Endometrial microvascular endothelial cells (primary cell): Measurements from ENCODE around the gene TIGD6. TPM values are rescaled to one million over a fixed set of nuclear protein-coding genes. Genes with fewer than 3 reads are reported as not detected.

Source experiments
- in situ Hi-C: cut with HindIII; loops from 2 replicates; pipeline ENCODE4 v1.10.0; 2017; ENCODE audit warnings: low sequenced_read_pairs, low pct_unique_long_range_greater_than_20kb; ENCODE audit errors: inconsistent ontology term
- total RNA-seq: library from RNA; depleted of rRNA; stranded (reverse); fragments of >200 nt; gene quantifications from one replicate; pipeline ENCODE4 v1.2.3, GENCODE V29; 2015; ENCODE audit errors: inconsistent ontology term

Gene TIGD6
- total RNA-seq, 1 donor from 2014 or later: 1.6 TPM

- in situ Hi-C loops: no loop called here
Measured at GRCh38 chr5:149990518-149991376, 9.7 kb downstream of the TIGD6 start.

DNA sequence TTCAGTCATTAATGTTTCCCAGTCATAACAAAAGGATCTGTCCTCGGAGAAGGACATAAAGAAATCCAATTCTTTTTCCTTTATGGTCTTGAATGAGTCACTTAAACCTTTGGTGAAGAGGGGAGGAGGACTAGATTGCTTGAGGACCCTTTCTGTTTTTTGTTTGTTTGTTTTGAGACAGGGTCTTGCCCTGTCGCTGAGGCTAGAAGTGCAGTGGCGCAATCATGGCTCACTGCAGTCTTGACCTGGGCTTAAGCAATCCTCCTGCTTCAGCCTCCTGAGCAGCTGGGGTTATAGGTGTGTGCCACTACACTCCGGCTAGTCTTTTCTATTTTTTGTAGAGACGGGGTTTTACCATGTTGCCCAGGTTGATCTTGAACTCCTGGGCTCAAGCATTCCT is 12.3 kb downstream of the TIGD6 start:
- in situ Hi-C loops: no loop called here

- in situ Hi-C loops: no loop called here
Measured at GRCh38 chr5:149982505-149982904, 17.9 kb downstream of the TIGD6 start.

DNA sequence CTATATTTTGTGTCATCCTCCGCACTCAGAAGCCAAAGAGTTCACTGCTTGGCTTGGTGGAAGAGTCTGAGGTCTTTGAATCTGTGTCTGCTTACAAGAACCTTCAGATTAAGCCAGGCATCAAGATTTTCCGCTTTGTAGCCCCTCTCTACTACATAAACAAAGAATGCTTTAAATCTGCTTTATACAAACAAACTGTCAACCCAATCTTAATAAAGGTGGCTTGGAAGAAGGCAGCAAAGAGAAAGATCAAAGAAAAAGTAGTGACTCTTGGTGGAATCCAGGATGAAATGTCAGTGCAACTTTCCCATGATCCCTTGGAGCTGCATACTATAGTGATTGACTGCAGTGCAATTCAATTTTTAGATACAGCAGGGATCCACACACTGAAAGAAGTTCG is 19.2 kb downstream of the TIGD6 start:
- in situ Hi-C loops: no loop called here

GRCh38 chr5:149979896-149980295 is 20.6 kb downstream of the TIGD6 start:
- in situ Hi-C loops: no loop called here

DNA sequence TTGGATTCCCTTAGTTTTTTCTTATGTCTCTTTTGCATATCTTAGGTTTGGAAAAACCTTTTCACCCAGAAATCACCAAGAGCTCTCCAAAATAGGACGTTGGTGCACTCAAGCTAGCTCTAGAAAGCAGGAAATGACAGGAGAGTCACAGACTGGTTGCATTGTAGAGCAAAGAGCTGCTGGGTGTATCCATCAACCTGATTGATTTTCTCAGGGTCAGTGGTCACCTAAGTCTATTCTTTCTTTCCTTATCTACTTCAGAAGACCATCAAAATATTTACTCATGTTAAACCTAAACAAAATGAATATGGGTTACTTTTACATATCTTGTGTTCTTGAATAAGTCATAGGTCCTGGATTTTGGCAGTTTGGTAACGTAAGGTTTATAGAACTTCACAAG is 25.0 kb downstream of the TIGD6 start:
- in situ Hi-C loops: no loop called here

- in situ Hi-C loops: loop anchor here (25.0 kb wide), 1 partner anchor 107 kb away; no protein-coding TSS in a partner anchor
Measured at GRCh38 chr5:149969181-149969930, 31.1 kb downstream of the TIGD6 start.

DNA sequence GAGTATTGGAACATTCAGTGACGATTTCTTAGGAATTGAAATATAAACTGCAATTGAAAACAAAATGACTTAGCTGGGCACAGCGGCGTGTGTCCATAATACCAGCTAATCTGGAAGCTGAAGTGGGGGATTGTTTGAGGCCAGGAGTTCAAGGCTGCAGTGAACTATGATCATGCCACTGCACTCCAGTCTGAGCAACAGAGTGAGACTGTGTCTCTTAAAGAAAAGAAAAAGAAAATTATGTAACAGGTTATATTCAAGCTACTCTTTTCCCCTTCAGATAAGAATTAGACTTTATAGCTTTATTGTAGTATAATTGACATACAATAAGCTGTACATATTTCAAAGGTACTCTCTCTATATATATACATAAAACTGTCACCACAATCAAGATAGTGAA is 33.5 kb downstream of the TIGD6 start:
- in situ Hi-C loops: loop anchor here (25.0 kb wide), 1 partner anchor 105 kb away; no protein-coding TSS in a partner anchor

GRCh38 chr5:149963729-149964128 is 36.7 kb downstream of the TIGD6 start:
- in situ Hi-C loops: loop anchor here (25.0 kb wide), 1 partner anchor 101 kb away; no protein-coding TSS in a partner anchor

- in situ Hi-C loops: loop anchor here (25.0 kb wide), 1 partner anchor 100 kb away; no protein-coding TSS in a partner anchor
Measured at GRCh38 chr5:149962601-149963300, 37.7 kb downstream of the TIGD6 start.

DNA sequence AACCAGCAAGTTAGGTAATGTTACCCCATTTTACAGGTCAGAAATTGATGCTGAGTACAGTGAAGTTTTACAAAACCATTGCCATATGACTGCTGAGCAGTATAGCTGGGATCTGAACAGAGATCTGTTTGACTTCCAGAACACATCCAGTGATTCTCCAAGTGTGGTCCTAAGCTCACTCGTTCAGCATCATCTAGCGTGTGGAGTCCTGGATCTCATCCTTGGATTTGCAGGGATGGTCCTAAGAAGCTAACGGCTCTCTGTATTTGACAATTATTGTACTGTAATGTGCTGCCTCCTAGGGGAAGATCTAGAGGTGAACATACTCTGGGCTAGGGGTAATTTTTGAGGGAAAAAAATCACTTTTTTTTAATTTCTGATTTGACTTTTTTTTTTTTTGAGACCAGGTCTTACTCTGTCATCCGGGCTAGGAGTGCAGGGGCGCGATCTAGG is 38.5 kb downstream of the TIGD6 start:
- in situ Hi-C loops: loop anchor here (25.0 kb wide), 1 partner anchor 100 kb away; no protein-coding TSS in a partner anchor

DNA sequence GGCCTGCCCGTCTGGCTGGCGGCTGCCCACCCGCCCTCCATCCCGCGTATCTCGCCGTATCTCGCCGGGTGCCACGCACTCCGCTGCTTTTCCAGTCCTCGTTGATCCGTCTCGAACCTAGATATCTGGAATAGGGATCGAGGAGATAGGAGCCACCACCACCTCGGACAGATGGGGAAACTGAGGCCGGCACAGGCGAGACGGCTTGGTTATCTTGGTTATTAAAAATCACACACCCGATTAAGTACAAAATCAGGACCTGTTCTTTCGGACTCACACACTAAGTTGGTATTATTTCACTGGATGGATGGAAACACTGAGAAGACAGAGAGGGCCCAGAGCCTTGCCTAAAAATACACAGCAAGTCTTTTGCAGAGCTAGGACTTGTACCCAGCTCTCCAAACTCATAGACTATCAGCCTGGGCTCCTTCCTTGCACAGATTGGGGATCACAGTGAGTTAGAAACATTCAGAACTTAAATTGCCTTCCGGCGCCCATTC is 39.2 kb downstream of the TIGD6 start:
- in situ Hi-C loops: loop anchor here (25.0 kb wide), 1 partner anchor 99 kb away; no protein-coding TSS in a partner anchor

DNA sequence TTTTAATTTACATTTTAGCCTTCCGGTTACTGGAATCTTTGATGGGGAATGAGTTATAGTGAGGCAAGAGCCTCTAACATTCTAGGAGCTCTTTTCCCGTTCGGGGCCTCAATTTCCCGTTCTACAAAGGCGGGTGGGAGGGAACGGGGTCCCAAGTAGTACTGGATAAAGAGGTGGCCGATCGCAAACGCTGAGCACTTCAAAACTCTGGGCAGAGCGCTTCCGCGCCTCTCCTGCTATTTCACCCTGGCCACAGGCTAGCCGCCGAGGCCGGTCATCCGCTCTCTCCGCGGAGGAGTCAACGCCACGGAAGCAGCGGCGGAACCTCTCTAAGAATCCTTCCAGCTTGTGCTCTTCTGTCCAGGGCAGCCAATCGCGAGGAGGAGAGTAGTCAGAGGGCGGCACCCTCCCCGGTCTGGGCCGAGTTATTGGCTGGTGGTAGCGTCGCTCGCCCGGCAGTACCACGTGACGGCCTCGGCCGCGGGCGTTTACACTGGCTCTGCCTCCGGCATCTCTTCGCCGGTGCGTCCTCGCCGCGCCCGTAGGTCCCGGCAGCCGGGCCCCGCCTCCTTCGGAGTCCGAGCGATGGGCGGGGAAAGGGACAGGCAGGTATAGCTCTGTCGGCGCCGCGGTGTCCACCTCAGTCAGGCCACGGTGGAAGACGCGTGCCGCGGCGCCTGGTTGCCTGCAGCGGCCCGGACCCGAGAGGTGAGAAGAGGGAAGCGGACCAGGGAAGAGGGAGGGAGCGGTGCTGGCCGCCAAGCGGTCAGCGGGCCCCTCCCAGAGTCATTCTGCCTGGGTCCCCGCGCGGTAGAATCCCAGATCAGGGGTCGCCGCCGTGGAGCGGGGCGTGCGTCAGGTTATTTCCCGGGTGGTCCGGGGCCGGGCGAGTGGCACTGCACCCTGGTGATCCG is 39.9 kb downstream of the TIGD6 start, which contains the start of gene SLC26A2:
SLC26A2 (plus strand) TSS at position 487 of the 914 bp plus-strand sequence. CDS start 16,895 bp downstream, outside the sequence.
- in situ Hi-C loops: loop anchor here (25.0 kb wide), 1 partner anchor 98 kb away; no protein-coding TSS in a partner anchor

GRCh38 chr5:149959406-149960236 is 40.8 kb downstream of the TIGD6 start:
- in situ Hi-C loops: loop anchor here (25.0 kb wide), 1 partner anchor 97 kb away; no protein-coding TSS in a partner anchor

DNA sequence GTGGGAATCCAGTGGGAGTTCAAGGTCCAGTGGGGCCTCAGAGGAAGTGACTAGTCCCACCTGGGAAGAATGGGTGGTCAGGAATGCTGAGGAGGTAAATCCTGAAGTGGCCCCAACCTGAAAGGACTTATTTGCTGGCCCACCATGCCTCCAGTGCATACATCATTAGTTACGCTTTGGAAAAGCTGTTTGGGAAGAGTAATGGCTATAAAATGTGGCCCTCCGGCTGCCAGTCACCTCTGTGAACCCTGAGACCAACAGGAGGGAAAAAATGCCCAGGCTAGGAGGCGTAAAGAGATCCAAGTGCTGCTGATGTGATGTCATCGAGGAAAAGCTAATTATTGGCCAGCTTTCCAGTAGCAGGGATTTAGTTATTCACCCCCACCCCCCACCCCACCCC is 42.6 kb downstream of the TIGD6 start:
- in situ Hi-C loops: loop anchor here (25.0 kb wide), 1 partner anchor 96 kb away; no protein-coding TSS in a partner anchor

DNA sequence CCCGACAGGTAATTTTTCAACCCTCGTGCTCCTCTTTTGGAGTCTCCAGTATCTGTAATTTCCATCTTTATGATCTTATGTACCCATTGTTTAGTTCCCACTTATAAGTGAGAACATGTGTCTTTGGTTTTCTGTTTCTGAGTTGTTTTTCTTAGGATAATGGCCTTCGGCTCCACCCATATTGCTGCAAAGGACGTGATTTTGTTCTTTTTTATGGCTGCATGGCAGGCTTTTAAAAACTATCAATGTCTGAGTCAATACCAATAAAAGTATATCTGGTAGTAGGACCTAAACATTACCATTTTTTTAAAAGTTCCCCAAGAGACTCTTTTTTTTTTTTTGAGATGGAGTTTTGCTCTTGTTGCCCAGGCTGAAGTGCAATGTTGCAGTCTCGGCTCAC is 43.8 kb downstream of the TIGD6 start:
- in situ Hi-C loops: loop anchor here (25.0 kb wide), 1 partner anchor 94 kb away; no protein-coding TSS in a partner anchor

GRCh38 chr5:149954798-149955197 is 45.7 kb downstream of the TIGD6 start:
- in situ Hi-C loops: loop anchor here (25.0 kb wide), 1 partner anchor 92 kb away; no protein-coding TSS in a partner anchor
